Glutamatergic neuron (in vitro differentiated cells): ENCODE results near the gene ITPKB. TPM values are rescaled to one million over a fixed set of nuclear protein-coding genes. Genes with fewer than 3 reads are reported as not detected.

Experiments used
- DNase-seq: peaks from one replicate; pipeline ENCODE4 v3.0.0; 2022
- H3K27ac Mint-ChIP-seq: one replicate; pipeline ENCODE4 v1.8.0; 2020; ENCODE audit warnings: mild to moderate bottlenecking, mixed read lengths, inconsistent platforms; ENCODE audit not compliant: unreplicated experiment
- H3K27me3 Mint-ChIP-seq: one replicate; pipeline ENCODE4 v1.8.0; 2020; ENCODE audit warnings: mild to moderate bottlenecking, moderate library complexity, mixed read lengths, inconsistent platforms; ENCODE audit not compliant: unreplicated experiment
- H3K36me3 Mint-ChIP-seq: one replicate; pipeline ENCODE4 v1.8.0; 2020; ENCODE audit warnings: mild to moderate bottlenecking, mixed read lengths, inconsistent platforms; ENCODE audit not compliant: unreplicated experiment
- H3K4me1 Mint-ChIP-seq: one replicate; pipeline ENCODE4 v1.8.0; 2020; ENCODE audit warnings: mild to moderate bottlenecking, low read depth, mixed read lengths, inconsistent platforms; ENCODE audit not compliant: unreplicated experiment
- H3K4me3 Mint-ChIP-seq: one replicate; pipeline ENCODE4 v1.8.0; 2020; ENCODE audit warnings: mild to moderate bottlenecking, mixed read lengths, inconsistent platforms; ENCODE audit not compliant: unreplicated experiment
- H3K9me3 Mint-ChIP-seq: one replicate; pipeline ENCODE4 v1.8.0; 2020; ENCODE audit warnings: mild to moderate bottlenecking, moderate library complexity, mixed read lengths, inconsistent platforms; ENCODE audit not compliant: unreplicated experiment
- CTCF ChIP-seq: fragments of 200-600 bp; sonication (generic); IDR thresholded peaks from one replicate; pipeline ENCODE4 v1.5.0; 2021; ENCODE audit not compliant: partially characterized antibody, unreplicated experiment
- total RNA-seq: library from RNA; stranded (reverse); fragmentation: NEBNext Ultra II Directional; extraction: Animal tissue kit (Norgen Biotek cat#: 25700); gene quantifications from one replicate; pipeline ENCODE4 v1.2.1, GENCODE V29; 2021; ENCODE audit not compliant: unreplicated experiment

Gene ITPKB
- total RNA-seq, 1 donor from 2014 or later: 0.34 TPM

- Mint-ChIP-seq H3K4me3 (no peak overlapping the region), H3K36me3 (no peaks in the 10 kb centered on the region), H3K4me1 (peaks cover 46% of the 10 kb centered on the region), H3K9me3 (peaks cover 5% of the 10 kb centered on the region), H3K27me3 (peaks cover 11% of the 10 kb centered on the region), H3K27ac (no peak overlapping the region)
- no peak for DNase-seq
- no peak for TF ChIP-seq CTCF
These were observed 79.9 kb downstream of the ITPKB start for GRCh38 chr1:226659136-226659535.

- H3K4me1 Mint-ChIP-seq: peaks cover 47% of the 10 kb centered on the region
- H3K4me3 Mint-ChIP-seq: no peak overlapping the region
- H3K27me3 Mint-ChIP-seq: peaks cover 11% of the 10 kb centered on the region
- no peaks in the 10 kb centered on the region for H3K36me3 Mint-ChIP-seq
- H3K9me3 Mint-ChIP-seq: peaks cover 7% of the 10 kb centered on the region
- DNase-seq: no peak
- no peak overlapping the region for H3K27ac Mint-ChIP-seq
- TF ChIP-seq CTCF: no peak
These were observed 80.4 kb downstream of the ITPKB start for GRCh38 chr1:226658546-226659125.

GRCh38 chr1:226657895-226658545 is 81.1 kb downstream of the ITPKB start:
- no peak overlapping the region for H3K4me3 Mint-ChIP-seq
- TF ChIP-seq CTCF: no peak
- no peaks in the 10 kb centered on the region for H3K36me3 Mint-ChIP-seq
- H3K9me3 Mint-ChIP-seq: peaks cover 4% of the 10 kb centered on the region
- H3K27me3 Mint-ChIP-seq: peaks cover 11% of the 10 kb centered on the region
- H3K27ac Mint-ChIP-seq: no peak overlapping the region
- DNase-seq: no peak
- H3K4me1 Mint-ChIP-seq: peaks cover 46% of the 10 kb centered on the region

- peaks cover 11% of the 10 kb centered on the region for H3K27me3 Mint-ChIP-seq
- peaks cover 39% of the 10 kb centered on the region for H3K4me1 Mint-ChIP-seq
- no peaks in the 10 kb centered on the region for H3K36me3 Mint-ChIP-seq
- H3K4me3 Mint-ChIP-seq: no peak overlapping the region
- TF ChIP-seq CTCF: no peak
- DNase-seq: peak; percentile 6
- peaks cover 6% of the 10 kb centered on the region for H3K9me3 Mint-ChIP-seq
- H3K27ac Mint-ChIP-seq: no peak overlapping the region
These were observed 82.3 kb downstream of the ITPKB start for GRCh38 chr1:226656601-226657277.

- Mint-ChIP-seq H3K27me3 (peaks cover 11% of the 10 kb centered on the region), H3K27ac (no peak overlapping the region), H3K4me3 (no peak overlapping the region), H3K4me1 (peaks cover 35% of the 10 kb centered on the region), H3K9me3 (peaks cover 6% of the 10 kb centered on the region), H3K36me3 (no peaks in the 10 kb centered on the region)
- peak; percentile 10 for DNase-seq
- no peak for TF ChIP-seq CTCF
These were observed 82.9 kb downstream of the ITPKB start for GRCh38 chr1:226656201-226656600.
